H1 (cell line): ENCODE data around the gene WNT9A. TPM values are rescaled to one million over a fixed set of nuclear protein-coding genes. Genes with fewer than 3 reads are reported as not detected.

ENCODE experiments used
- CTCF ChIA-PET: fragments of 300-600 bp; sonication (Branson Sonifier 250); formaldehyde crosslinking; loops from one replicate; lab custom pipeline; 2021; ENCODE audit not compliant: partially characterized antibody; lab: Charles Lee
- POLR2A ChIA-PET: fragments of 300-600 bp; sonication (Branson Sonifier 250); formaldehyde crosslinking; loops from one replicate; lab custom pipeline; 2021; ENCODE audit warnings: inconsistent platforms; ENCODE audit not compliant: partially characterized antibody; lab: Charles Lee
- DNase-seq, 2 experiments: peaks; one replicate each; pipeline versions ENCODE4 v3.0.0 to v3.0.0-alpha.2; 2010 to 2022; ENCODE audit warnings: low spot score in 2 of 2, low read depth in 1 of 2, mixed read lengths in 1 of 2
- FAIRE-seq: peaks from 2 replicates; lab custom pipeline; 2011; peaks lifted over from hg19 to GRCh38; lab: Jason Lieb, UNC
- H2AFZ ChIP-seq: 2 replicates; pipeline ENCODE4 v1.8.1; 2012; ENCODE audit warnings: low read length, inconsistent platforms
- H2AK5ac ChIP-seq: 2 replicates; pipeline ENCODE4 v1.6.1; 2013; ENCODE audit warnings: low read depth, low read length
- H2BK120ac ChIP-seq: replicated peaks from 2 replicates; pipeline ENCODE3; 2013; ENCODE audit warnings: low read depth, low read length, inconsistent platforms
- H2BK12ac ChIP-seq: 2 replicates; pipeline ENCODE4 v1.6.1; 2013; ENCODE audit warnings: low read depth, low read length
- H2BK15ac ChIP-seq: 2 replicates; pipeline ENCODE4 v1.6.1; 2013; ENCODE audit warnings: low read length
- H2BK20ac ChIP-seq: 2 replicates; pipeline ENCODE4 v1.6.1; 2013; ENCODE audit warnings: low read length
- H2BK5ac ChIP-seq: 2 replicates; pipeline ENCODE4 v1.6.1; 2013; ENCODE audit warnings: low read depth, low read length
- H3K14ac ChIP-seq: 2 replicates; pipeline ENCODE4 v1.6.1; 2013; ENCODE audit warnings: inconsistent platforms; ENCODE audit not compliant: insufficient read length
- H3K18ac ChIP-seq: 2 replicates; pipeline ENCODE4 v1.6.1; 2013; ENCODE audit warnings: low read length; ENCODE audit errors: extremely low read depth
- H3K23ac ChIP-seq: 2 replicates; pipeline ENCODE4 v1.6.1; 2013; ENCODE audit warnings: inconsistent platforms; ENCODE audit not compliant: insufficient read length
- H3K23me2 ChIP-seq: 2 replicates; pipeline ENCODE4 v1.6.1; 2013; ENCODE audit warnings: low read depth, low read length
- H3K27ac ChIP-seq: 2 replicates; pipeline ENCODE4 v1.6.1; 2011; ENCODE audit warnings: low read depth, low read length, inconsistent platforms
- H3K27me3 ChIP-seq, 4 experiments: replicated peaks in 1 of 4; 1 replicate in 1 of 4; 2 replicates in 3 of 4; pipeline versions ENCODE4 v1.6.1 to v1.8.1; 2011 to 2013; ENCODE audit warnings: low read length in 3 of 4, mild to moderate bottlenecking in 3 of 4, inconsistent platforms in 2 of 4, mixed read lengths in 2 of 4, moderate library complexity in 1 of 4; ENCODE audit not compliant: control insufficient read depth in 3 of 4, insufficient read depth in 3 of 4; ENCODE audit errors: extremely low read depth in 1 of 4
- H3K36me3 ChIP-seq, 4 experiments: 2 replicates each; pipeline versions ENCODE4 v1.6.1 to v1.8.1; 2011 to 2013; ENCODE audit warnings: mild to moderate bottlenecking in 4 of 4, low read length in 3 of 4, moderate library complexity in 2 of 4, control low read depth in 1 of 4, inconsistent platforms in 1 of 4; ENCODE audit not compliant: insufficient read depth in 4 of 4, control insufficient read depth in 2 of 4
- H3K4ac ChIP-seq: replicated peaks from 2 replicates; pipeline ENCODE3; 2013; ENCODE audit warnings: low read length, low read depth, mixed read lengths, inconsistent platforms; ENCODE audit not compliant: insufficient read length
- H3K4me1 ChIP-seq, 4 experiments: replicated peaks in 1 of 4; 1 replicate in 1 of 4; 2 replicates in 3 of 4; pipeline versions ENCODE4 v1.6.1 to v1.8.1; 2011 to 2013; ENCODE audit warnings: low read length in 3 of 4, inconsistent platforms in 2 of 4, mixed read lengths in 1 of 4; ENCODE audit not compliant: insufficient read depth in 4 of 4, control insufficient read depth in 3 of 4
- H3K4me2 ChIP-seq, 2 experiments: 2 replicates each; pipeline versions ENCODE4 v1.6.1 to v1.8.1; 2011 to 2013; ENCODE audit warnings: low read depth in 2 of 2, low read length in 2 of 2, control low read depth in 1 of 2, inconsistent platforms in 1 of 2, mild to moderate bottlenecking in 1 of 2; ENCODE audit not compliant: insufficient read depth in 1 of 2
- H3K4me3 ChIP-seq, 4 experiments: fragments of 200-600, 300-600 bp in 1 of 4; sonication (generic), shearing (Covaris generic), sonication (Bioruptor Twin) in 1 of 4; 2 replicates each; pipeline versions ENCODE4 v1.5.1 to v1.8.1; 2011 to 2016; ENCODE audit warnings: low read length in 4 of 4, low read depth in 3 of 4, control low read depth in 2 of 4, inconsistent platforms in 2 of 4, mild to moderate bottlenecking in 2 of 4, mixed read lengths in 1 of 4, moderate library complexity in 1 of 4; ENCODE audit not compliant: insufficient read depth in 2 of 4; ENCODE audit errors: extremely low read depth in 1 of 4
- H3K56ac ChIP-seq: replicated peaks from 2 replicates; pipeline ENCODE3; 2013; ENCODE audit warnings: low read depth, mild to moderate bottlenecking, mixed read lengths, low read length, inconsistent platforms; ENCODE audit not compliant: insufficient read length
- H3K79me1 ChIP-seq: 2 replicates; pipeline ENCODE4 v1.6.1; 2013; ENCODE audit warnings: low read depth, low read length, control low read depth
- H3K79me2 ChIP-seq, 2 experiments: 2 replicates each; pipeline versions ENCODE4 v1.6.1 to v1.8.1; 2012 to 2013; ENCODE audit warnings: low read length in 2 of 2, mild to moderate bottlenecking in 2 of 2, inconsistent platforms in 1 of 2; ENCODE audit not compliant: insufficient read depth in 2 of 2, control insufficient read depth in 1 of 2
- H3K9ac ChIP-seq, 4 experiments: replicated peaks in 1 of 4; 1 replicate in 1 of 4; 2 replicates in 3 of 4; pipeline versions ENCODE4 v1.6.1 to v1.8.1; 2011 to 2013; ENCODE audit warnings: low read depth in 3 of 4, low read length in 3 of 4, control low read depth in 2 of 4, mild to moderate bottlenecking in 2 of 4, moderate library complexity in 2 of 4, inconsistent platforms in 1 of 4; ENCODE audit errors: extremely low read depth in 1 of 4
- H3K9me3 ChIP-seq, 2 experiments: 2 replicates each; pipeline versions ENCODE4 v1.6.1 to v1.8.1; 2012 to 2013; ENCODE audit warnings: mild to moderate bottlenecking in 2 of 2, moderate library complexity in 2 of 2, control low read depth in 1 of 2, inconsistent platforms in 1 of 2, low read depth in 1 of 2, low read length in 1 of 2, mixed read lengths in 1 of 2; ENCODE audit not compliant: insufficient read depth in 2 of 2
- H4K20me1 ChIP-seq, 2 experiments: replicated peaks in 1 of 2; 2 replicates each; pipeline versions ENCODE3 to v1.8.1; 2011 to 2013; ENCODE audit warnings: inconsistent platforms in 2 of 2, low read length in 2 of 2, mild to moderate bottlenecking in 1 of 2; ENCODE audit not compliant: insufficient read depth in 2 of 2, control insufficient read depth in 1 of 2
- H4K5ac ChIP-seq: 2 replicates; pipeline ENCODE4 v1.6.1; 2013; ENCODE audit warnings: low read length, low read depth, mixed read lengths, inconsistent platforms; ENCODE audit not compliant: insufficient read length
- H4K8ac ChIP-seq: 2 replicates; pipeline ENCODE4 v1.8.0; 2013; ENCODE audit warnings: mild to moderate bottlenecking, moderate library complexity, low read length, inconsistent platforms; ENCODE audit not compliant: insufficient read depth; ENCODE audit errors: extremely low read depth
- H4K91ac ChIP-seq: replicated peaks from 2 replicates; pipeline ENCODE3; 2013; ENCODE audit warnings: low read length, mixed read lengths, inconsistent platforms; ENCODE audit not compliant: insufficient read length
- ATF2 ChIP-seq: IDR thresholded peaks from 2 replicates; pipeline ENCODE4 v1.6.1; 2012; ENCODE audit warnings: low read length, inconsistent platforms
- EP300 ChIP-seq, 2 experiments: IDR thresholded peaks; 1 replicate in 1 of 2; 2 replicates in 1 of 2; pipeline ENCODE4 v1.6.1; 2011 to 2012; ENCODE audit warnings: low read depth in 2 of 2, low read length in 2 of 2, mild to moderate bottlenecking in 2 of 2, borderline replicate concordance in 1 of 2, inconsistent platforms in 1 of 2, moderate library complexity in 1 of 2
- SAP30 ChIP-seq: fragments of 300-600 bp; sonication (generic); IDR thresholded peaks from 2 replicates; pipeline ENCODE4 v1.7.1; 2012; ENCODE audit warnings: low read length, moderate library complexity, mild to moderate bottlenecking, inconsistent platforms; ENCODE audit not compliant: insufficient read depth, insufficient replicate concordance
- TAF1 ChIP-seq: IDR thresholded peaks from 2 replicates; pipeline ENCODE4 v1.6.1; 2011; ENCODE audit warnings: mild to moderate bottlenecking, low read depth, low read length
- TEAD4 ChIP-seq: IDR thresholded peaks from 2 replicates; pipeline ENCODE4 v1.6.1; 2012; ENCODE audit warnings: low read depth, low read length, inconsistent platforms, mixed read lengths
- WGBS, 2 experiments: shearing (Covaris generic) in 1 of 2; methylation state at CpG; one replicate each; pipeline versions ENCODE4 v1.1.6 to v1.1.7; 2013 to 2015; ENCODE audit warnings: low lambda C conversion rate in 2 of 2, mixed read lengths in 2 of 2, inconsistent platforms in 1 of 2, low coverage in 1 of 2, missing lambda C conversion rate in 1 of 2; ENCODE audit not compliant: insufficient replicate concordance in 2 of 2, insufficient coverage in 1 of 2, insufficient read length in 1 of 2; ENCODE audit errors: extremely low coverage in 1 of 2, missing lambda C conversion rate in 1 of 2; 5-methylcytosine and 5-hydroxymethylcytosine counted together
- polyA plus RNA-seq, 7 experiments: library from polyadenylated mRNA; depleted of rRNA in 3 of 7; stranded (reverse) in 5 of 7; unstranded in 2 of 7; fragments of >200 nt in 5 of 7; fragments of 200-250 nt in 2 of 7; gene quantifications; 1 replicate in 5 of 7; 2 replicates in 1 of 7; 4 replicates in 1 of 7; pipeline versions ENCODE4 v1.2.1 to v1.2.3, GENCODE V29; 2011 to 2013; ENCODE audit warnings: missing spikeins in 2 of 7, mixed read lengths in 2 of 7
- total RNA-seq: library from RNA; stranded (reverse); fragmentation: NEBNext Ultra II Directional; extraction: Animal tissue kit (Norgen Biotek cat#: 25700); gene quantifications from 2 replicates; pipeline ENCODE4 v1.2.1, GENCODE V29; 2021
- TF ChIP-seq, protein P1 (sequence below), 3 experiments: IDR thresholded peaks; 1 replicate in 2 of 3; 2 replicates in 1 of 3; pipeline versions ENCODE4 v1.5.1 to v1.6.1; 2011; ENCODE audit warnings: low read length in 3 of 3, mild to moderate bottlenecking in 3 of 3, inconsistent platforms in 2 of 3, low read depth in 1 of 3, moderate library complexity in 1 of 3; ENCODE audit not compliant: insufficient read depth in 1 of 3; ENCODE audit errors: control extremely low read depth in 1 of 3

Gene WNT9A
- total and polyA plus RNA-seq, 2 of the 8 experiments (the other 6 are each of a cell fraction or from before 2014, with no cell fraction given) = 1.1 to 1.5 TPM

DNA sequence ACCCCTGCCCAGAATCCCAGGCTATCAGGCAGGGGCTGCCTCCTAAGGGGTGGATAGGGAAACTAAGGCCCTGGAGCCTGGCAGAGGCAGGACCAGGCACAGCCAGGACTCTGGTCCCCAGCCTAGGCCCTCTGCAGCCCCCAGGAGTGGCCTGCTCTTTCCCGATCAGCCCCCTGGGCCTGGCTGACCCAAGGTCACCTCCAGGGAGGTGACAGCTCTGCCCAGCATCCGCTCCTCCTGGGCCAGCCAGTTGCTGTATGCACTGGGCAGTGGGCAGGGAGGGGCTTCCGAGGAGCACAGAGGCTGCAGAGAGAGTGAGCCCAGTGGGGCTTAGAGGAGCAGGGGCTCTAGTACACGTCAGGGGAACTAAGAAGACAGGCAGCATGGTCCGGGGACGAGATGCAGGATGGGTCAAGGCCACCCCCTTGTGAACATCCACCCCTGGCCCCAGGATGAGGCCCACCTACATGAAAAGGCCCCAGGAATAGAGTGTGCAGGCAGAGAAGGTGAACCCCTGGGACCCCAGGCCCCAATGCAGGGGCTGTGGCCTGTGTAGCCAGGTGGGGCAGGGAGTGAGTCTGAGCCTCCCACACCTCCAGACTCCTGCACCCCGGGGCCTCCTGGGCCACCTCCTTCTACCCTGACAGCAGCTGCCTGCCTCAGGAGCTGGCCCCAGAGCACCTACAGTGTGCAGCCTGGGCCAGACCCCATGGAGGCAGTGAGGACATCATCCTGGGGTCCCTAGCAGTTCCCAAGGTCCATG lies 32.8 kb downstream of the WNT9A start:
- peaks cover 0 to 3% of the 10 kb centered on the region in 2 experiments for H4K20me1 ChIP-seq
- peak overlapping the region; percentile 24 for H3K4ac ChIP-seq
- no peak overlapping the region for H3K4me2 ChIP-seq
- H3K18ac ChIP-seq = peak overlapping the region; percentile 71; the same call in 1 of the 2 replicates
- H2BK120ac ChIP-seq = no peak overlapping the region
- peak overlapping the region; percentile 93 for H4K91ac ChIP-seq
- no peak overlapping the region for H2AK5ac ChIP-seq
- no peak overlapping the region for H4K5ac ChIP-seq
- H2BK15ac ChIP-seq = peak overlapping the region; percentile 61; the same call in 1 of the 2 replicates
- H2BK5ac ChIP-seq = peak overlapping the region; percentile 71; the same call in 1 of the 2 replicates
- H3K4me1 ChIP-seq = peaks cover 8 to 41% (median 23%) of the 10 kb centered on the region in 4 experiments
- ChIA-PET CTCF (interaction anchor here (1.8 to 4.1 kb wide), 3 partner anchors 10 to 39 kb away, joined by 8 to 16 read pairs (median 9); no protein-coding TSS in a partner anchor), POLR2A (no interaction called here)
- H2AFZ ChIP-seq = no peak overlapping the region
- peak overlapping the region; percentile 59 for H4K8ac ChIP-seq
- no peak overlapping the region for H3K56ac ChIP-seq
- H3K79me1 ChIP-seq = no peaks in the 10 kb centered on the region; the same call in 1 of the 2 replicates
- no peak overlapping the region; the same call in none of the 2 replicates for H3K27ac ChIP-seq
- H3K23me2 ChIP-seq = peaks cover 2% of the 10 kb centered on the region; the same call in 1 of the 2 replicates
- H3K36me3 ChIP-seq = no peaks in the 10 kb centered on the region; a peak in 1 of 8 replicates
- FAIRE-seq (no peak), DNase-seq (no peak)
- H3K79me2 ChIP-seq = no peaks in the 10 kb centered on the region; a peak in 1 of 4 replicates
- no peak overlapping the region for H3K23ac ChIP-seq
- no peak overlapping the region for H3K14ac ChIP-seq
- no peak overlapping the region for H3K4me3 ChIP-seq
- no peaks in the 10 kb centered on the region for H3K9me3 ChIP-seq
- peak overlapping the region; percentile 93; the same call in 1 of the 2 replicates for H2BK20ac ChIP-seq
- H2BK12ac ChIP-seq = peak overlapping the region; percentile 80; the same call in 1 of the 2 replicates
- 77% methylated on average over 7 of the region's 7 CpGs; no CpG with 5 or more reads in 1 of the 2 experiments for WGBS, 2 experiments
- H3K27me3 ChIP-seq = no peaks in the 10 kb centered on the region; a peak in 1 of 7 replicates
- no peak overlapping the region for H3K9ac ChIP-seq
- TF ChIP-seq EP300 (IDR thresholded peaks at IDR 0.05; ENCODE audit: borderline replicate concordance in 1 of 2, low read depth in 2 of 2, low read length in 2 of 2) = no peak
- TF ChIP-seq, protein P1, sequence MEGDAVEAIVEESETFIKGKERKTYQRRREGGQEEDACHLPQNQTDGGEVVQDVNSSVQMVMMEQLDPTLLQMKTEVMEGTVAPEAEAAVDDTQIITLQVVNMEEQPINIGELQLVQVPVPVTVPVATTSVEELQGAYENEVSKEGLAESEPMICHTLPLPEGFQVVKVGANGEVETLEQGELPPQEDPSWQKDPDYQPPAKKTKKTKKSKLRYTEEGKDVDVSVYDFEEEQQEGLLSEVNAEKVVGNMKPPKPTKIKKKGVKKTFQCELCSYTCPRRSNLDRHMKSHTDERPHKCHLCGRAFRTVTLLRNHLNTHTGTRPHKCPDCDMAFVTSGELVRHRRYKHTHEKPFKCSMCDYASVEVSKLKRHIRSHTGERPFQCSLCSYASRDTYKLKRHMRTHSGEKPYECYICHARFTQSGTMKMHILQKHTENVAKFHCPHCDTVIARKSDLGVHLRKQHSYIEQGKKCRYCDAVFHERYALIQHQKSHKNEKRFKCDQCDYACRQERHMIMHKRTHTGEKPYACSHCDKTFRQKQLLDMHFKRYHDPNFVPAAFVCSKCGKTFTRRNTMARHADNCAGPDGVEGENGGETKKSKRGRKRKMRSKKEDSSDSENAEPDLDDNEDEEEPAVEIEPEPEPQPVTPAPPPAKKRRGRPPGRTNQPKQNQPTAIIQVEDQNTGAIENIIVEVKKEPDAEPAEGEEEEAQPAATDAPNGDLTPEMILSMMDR (IDR thresholded peaks at IDR 0.05; ENCODE audit: control extremely low read depth in 1 of 3, insufficient read depth in 1 of 3, low read depth in 1 of 3, low read length in 3 of 3) = no peak
- no peak for TF ChIP-seq TEAD4
- TF ChIP-seq TAF1 = no peak
- TF ChIP-seq ATF2 = no peak
- TF ChIP-seq SAP30 = no peak
